NCI-H1105 treated with DMSO at 0.1 percent for 48 hours (cell line): ENCODE measurements around the gene LRRC46.

Experiments used
- DNase-seq: peaks from one replicate; lab custom pipeline; 2025; lab: John Stamatoyannopoulos, UW

The LRRC46 gene

GRCh38 chr17:47852113-47852949 is 20.9 kb downstream of the LRRC46 start:
- DNase-seq = no peak

GRCh38 chr17:47853616-47854015 is 22.1 kb downstream of the LRRC46 start:
- no peak for DNase-seq

- no peak for DNase-seq
Measured at GRCh38 chr17:47855737-47856136, 24.3 kb downstream of the LRRC46 start.

GRCh38 chr17:47856830-47857229 is 25.4 kb downstream of the LRRC46 start:
- no peak for DNase-seq

- no peak for DNase-seq
Measured at GRCh38 chr17:47857551-47858455, 26.3 kb downstream of the LRRC46 start.

- no peak for DNase-seq
Measured at GRCh38 chr17:47860386-47860785, 28.9 kb downstream of the LRRC46 start.

GRCh38 chr17:47862621-47863440 is 31.4 kb downstream of the LRRC46 start:
- no peak for DNase-seq

- peak; percentile 10 for DNase-seq
Measured at GRCh38 chr17:47864791-47865216, 33.3 kb downstream of the LRRC46 start.

- no peak for DNase-seq
Measured at GRCh38 chr17:47866941-47867340, 35.5 kb downstream of the LRRC46 start.

- no peak for DNase-seq
Measured at GRCh38 chr17:47867813-47868533, 36.5 kb downstream of the LRRC46 start.

GRCh38 chr17:47869114-47869513 is 37.6 kb downstream of the LRRC46 start:
- no peak for DNase-seq

GRCh38 chr17:47870056-47870455 is 38.6 kb downstream of the LRRC46 start:
- DNase-seq = no peak

GRCh38 chr17:47871048-47871447 is 39.6 kb downstream of the LRRC46 start:
- no peak for DNase-seq

GRCh38 chr17:47872019-47872650 is 40.7 kb downstream of the LRRC46 start:
- DNase-seq = no peak

GRCh38 chr17:47872651-47873161 is 41.2 kb downstream of the LRRC46 start:
- no peak for DNase-seq

- no peak for DNase-seq
Measured at GRCh38 chr17:47873200-47874090, 42.0 kb downstream of the LRRC46 start.

GRCh38 chr17:47875011-47875985 is 43.8 kb downstream of the LRRC46 start:
- no peak for DNase-seq

GRCh38 chr17:47877368-47878034 is 46.0 kb downstream of the LRRC46 start:
- no peak for DNase-seq
